A549 (cell line): ENCODE results near the gene F11R.

Experiments
- CEBPB ChIP-seq, 2 experiments: fragments of >200 bp in 1 of 2; sonication (Bioruptor Twin) in 1 of 2; formaldehyde crosslinking in 1 of 2; IDR thresholded peaks; 2 replicates each; pipeline ENCODE4 v1.6.1; 2012 to 2016
- FOSL2 ChIP-seq, 2 experiments: fragments of 450-650 bp in 1 of 2; fragments of >200 bp in 1 of 2; sonication (Bioruptor Twin) in 1 of 2; formaldehyde crosslinking; IDR thresholded peaks; 2 replicates each; pipeline versions ENCODE4 v1.5.0 to v1.6.1; 2016 to 2020; ENCODE audit warnings: mild to moderate bottlenecking in 1 of 2, moderate library complexity in 1 of 2
- RAD21 ChIP-seq, 2 experiments: fragments of >200 bp in 1 of 2; sonication (Bioruptor Twin) in 1 of 2; formaldehyde crosslinking in 1 of 2; IDR thresholded peaks in 1 of 2; conservative IDR thresholded peaks in 1 of 2; 2 replicates in 1 of 2; 3 replicates in 1 of 2; pipeline ENCODE4 v1.6.1; 2012 to 2018; ENCODE audit warnings: inconsistent platforms in 1 of 2
- RARB ChIP-seq: fragments of 250-450 bp; sonication (Bioruptor Pico); IDR thresholded peaks from 2 replicates; pipeline ENCODE4 v1.8.0; 2021; ENCODE audit warnings: mild to moderate bottlenecking, moderate library complexity

DNA sequence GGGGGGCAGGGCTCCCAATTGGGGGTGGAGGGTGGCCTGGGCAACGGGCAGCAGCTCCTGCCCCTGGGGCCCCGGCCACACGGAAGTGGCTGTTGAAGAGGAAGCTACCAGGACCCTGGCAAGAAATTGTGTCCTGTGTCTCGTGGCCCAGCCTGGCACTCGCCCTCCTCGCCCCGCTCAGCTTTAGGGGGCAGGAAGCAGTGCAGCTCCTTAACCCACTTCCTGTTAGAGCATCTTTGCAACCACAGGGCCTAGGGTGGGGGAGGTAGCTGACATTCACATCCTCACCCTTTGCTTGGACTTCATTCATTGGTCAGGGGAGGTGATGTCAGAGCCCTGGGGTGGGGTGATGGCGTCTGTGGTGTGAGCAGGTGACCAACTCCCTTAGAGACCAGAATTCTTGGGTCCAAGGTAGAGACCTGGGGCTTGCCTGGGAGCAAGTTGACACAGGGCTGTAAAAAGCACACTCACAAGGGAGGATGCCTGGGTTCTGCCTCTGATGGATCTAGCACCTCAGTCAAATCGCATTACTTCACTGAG is 48.8 kb upstream of the F11R start, which contains the start of gene ARHGAP30:
- no peak for TF ChIP-seq RAD21 (conservative IDR thresholded peaks at IDR 0.05 in 1 of 2, IDR thresholded peaks at IDR 0.05 in 1 of 2)
- TF ChIP-seq CEBPB (IDR thresholded peaks at IDR 0.05), result no peak
- no peak for TF ChIP-seq RARB (CRISPR knock-in tag)
- TF ChIP-seq FOSL2 (IDR thresholded peaks at IDR 0.05), result no peak
- TF ChIP-seq FOSL2 (CRISPR knock-in tag; IDR thresholded peaks at IDR 0.05), result no peak
